ENCODE measurements around the gene RPL27A.

Gene RPL27A

GRCh38 chr11:8676458-8676857 lies 6.1 kb upstream of the RPL27A start:
- DNase-seq = no peak

- DNase-seq = no peak
Measured at GRCh38 chr11:8679006-8679405, 3.6 kb upstream of the RPL27A start.

- DNase-seq = no peak
Measured at GRCh38 chr11:8681837-8682302, 722 bp upstream of the RPL27A start.

GRCh38 chr11:8683115-8683807 lies 669 bp downstream of the RPL27A start:
- DNase-seq = no peak

- no peak for DNase-seq
Measured at GRCh38 chr11:8684600-8685290, 2.2 kb downstream of the RPL27A start.

GRCh38 chr11:8685306-8685705 lies 2.7 kb downstream of the RPL27A start:
- DNase-seq = no peak

- DNase-seq = no peak
Measured at GRCh38 chr11:8685820-8686219, 3.2 kb downstream of the RPL27A start.

GRCh38 chr11:8686325-8686724 lies 3.7 kb downstream of the RPL27A start:
- DNase-seq = no peak

GRCh38 chr11:8688414-8689362 lies 6.1 kb downstream of the RPL27A start:
- DNase-seq = peak; percentile 96 to 98

GRCh38 chr11:8689726-8690255 lies 7.2 kb downstream of the RPL27A start:
- DNase-seq = no peak

- DNase-seq = no peak
Measured at GRCh38 chr11:8690374-8691342, 8.1 kb downstream of the RPL27A start.

- no peak for DNase-seq
Measured at GRCh38 chr11:8691601-8692000, 9.0 kb downstream of the RPL27A start.

- no peak for DNase-seq
Measured at GRCh38 chr11:8692417-8692816, 9.8 kb downstream of the RPL27A start.

GRCh38 chr11:8693010-8693551 lies 10.5 kb downstream of the RPL27A start:
- no peak for DNase-seq

GRCh38 chr11:8693555-8693954 lies 11.0 kb downstream of the RPL27A start:
- DNase-seq = no peak

- DNase-seq = peak; percentile 16 to 64
Measured at GRCh38 chr11:8694137-8694536, 11.5 kb downstream of the RPL27A start.

- no peak for DNase-seq
Measured at GRCh38 chr11:8697054-8697453, 14.5 kb downstream of the RPL27A start.

GRCh38 chr11:8698379-8698851 lies 15.8 kb downstream of the RPL27A start:
- DNase-seq = no peak

- DNase-seq = no peak
Measured at GRCh38 chr11:8698917-8699441, 16.4 kb downstream of the RPL27A start.

GRCh38 chr11:8699903-8700302 lies 17.3 kb downstream of the RPL27A start:
- DNase-seq = no peak

All from NCI-H524 (cell line).